ENCODE measurements around the gene SPATA7. TPM values are rescaled to one million over a fixed set of nuclear protein-coding genes. Genes with fewer than 3 reads are reported as not detected.
A peak's percentile ranks its signal among the peaks of the same experiment; 100 is the strongest.

Gene SPATA7
- total and polyA plus RNA-seq, 2 experiments from 2014 or later = 9.8 to 27.9 TPM

GRCh38 chr14:88476214-88476774 is 90.8 kb downstream of the SPATA7 start:
- Histone ChIP-seq H3K79me2 (peaks cover 12% of the 10 kb centered on the region), H3K27me3 (no peaks in the 10 kb centered on the region), H3K36me3 (replicated peaks; ENCODE audit: insufficient read depth, low read depth) (no peaks in the 10 kb centered on the region), H3K4me2 (no peak overlapping the region), H3K27ac (peak overlapping the region; percentile 93), H2AFZ (no peak overlapping the region), H3K4me1 (ENCODE audit: insufficient read depth) (peaks cover 16% of the 10 kb centered on the region), H3K4me3 (no peak overlapping the region), H4K20me1 (ENCODE audit: insufficient read depth, poor library complexity, severe bottlenecking) (no peaks in the 10 kb centered on the region), H3K9me3 (ENCODE audit: low read depth) (no peaks in the 10 kb centered on the region), H3K9me2 (replicated peaks; ENCODE audit: insufficient read depth) (no peaks in the 10 kb centered on the region)
- 76% methylated on average over 7 of the region's 7 CpGs for WGBS (ENCODE audit: low lambda C conversion rate, missing lambda C conversion rate)
- no peak for DNase-seq (ENCODE audit: low spot score)
- TF ChIP-seq, protein P1, sequence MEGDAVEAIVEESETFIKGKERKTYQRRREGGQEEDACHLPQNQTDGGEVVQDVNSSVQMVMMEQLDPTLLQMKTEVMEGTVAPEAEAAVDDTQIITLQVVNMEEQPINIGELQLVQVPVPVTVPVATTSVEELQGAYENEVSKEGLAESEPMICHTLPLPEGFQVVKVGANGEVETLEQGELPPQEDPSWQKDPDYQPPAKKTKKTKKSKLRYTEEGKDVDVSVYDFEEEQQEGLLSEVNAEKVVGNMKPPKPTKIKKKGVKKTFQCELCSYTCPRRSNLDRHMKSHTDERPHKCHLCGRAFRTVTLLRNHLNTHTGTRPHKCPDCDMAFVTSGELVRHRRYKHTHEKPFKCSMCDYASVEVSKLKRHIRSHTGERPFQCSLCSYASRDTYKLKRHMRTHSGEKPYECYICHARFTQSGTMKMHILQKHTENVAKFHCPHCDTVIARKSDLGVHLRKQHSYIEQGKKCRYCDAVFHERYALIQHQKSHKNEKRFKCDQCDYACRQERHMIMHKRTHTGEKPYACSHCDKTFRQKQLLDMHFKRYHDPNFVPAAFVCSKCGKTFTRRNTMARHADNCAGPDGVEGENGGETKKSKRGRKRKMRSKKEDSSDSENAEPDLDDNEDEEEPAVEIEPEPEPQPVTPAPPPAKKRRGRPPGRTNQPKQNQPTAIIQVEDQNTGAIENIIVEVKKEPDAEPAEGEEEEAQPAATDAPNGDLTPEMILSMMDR (IDR thresholded peaks at IDR 0.05; ENCODE audit: poor library complexity) = no peak
- TF ChIP-seq EZH2phosphoT487 (IDR thresholded peaks at IDR 0.05; ENCODE audit: low read depth, severe bottlenecking, unreplicated experiment) (no peak), EZH2 (IDR thresholded peaks at IDR 0.05; ENCODE audit: borderline replicate concordance) (no peak)

DNA sequence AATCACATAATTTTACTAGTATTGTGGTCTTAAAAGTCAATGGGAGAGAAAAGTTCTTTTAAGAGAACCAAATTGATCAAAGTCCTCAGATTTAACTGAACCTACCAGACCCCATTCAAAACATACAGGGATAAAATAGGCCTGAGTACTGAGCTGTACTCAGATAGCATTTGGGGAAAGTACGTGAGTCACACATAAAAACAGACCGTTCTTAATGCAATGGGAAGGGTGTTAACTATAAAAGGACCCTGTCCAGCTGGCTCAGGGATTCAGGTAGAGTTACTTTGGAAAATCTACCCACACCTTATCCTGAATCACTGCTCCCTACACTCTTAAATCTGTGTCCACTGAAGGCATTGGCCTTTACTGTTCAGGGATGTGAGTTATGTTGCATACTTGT is 91.4 kb downstream of the SPATA7 start:
- no peaks in the 10 kb centered on the region for H3K36me3 ChIP-seq (replicated peaks; ENCODE audit: insufficient read depth, low read depth)
- no peaks in the 10 kb centered on the region for H3K9me2 ChIP-seq (replicated peaks; ENCODE audit: insufficient read depth)
- TF ChIP-seq, protein P1 (IDR thresholded peaks at IDR 0.05; ENCODE audit: poor library complexity) = no peak
- TF ChIP-seq EZH2 (IDR thresholded peaks at IDR 0.05; ENCODE audit: borderline replicate concordance) = no peak
- TF ChIP-seq EZH2phosphoT487 (IDR thresholded peaks at IDR 0.05; ENCODE audit: low read depth, severe bottlenecking, unreplicated experiment) = no peak
- no peak for DNase-seq (ENCODE audit: low spot score)
- no peak overlapping the region for H2AFZ ChIP-seq
- WGBS (ENCODE audit: low lambda C conversion rate, missing lambda C conversion rate) = 63% methylated on average over 2 of the region's 2 CpGs
- no peaks in the 10 kb centered on the region for H4K20me1 ChIP-seq (ENCODE audit: insufficient read depth, poor library complexity, severe bottlenecking)
- H3K4me3 ChIP-seq = no peak overlapping the region
- no peaks in the 10 kb centered on the region for H3K27me3 ChIP-seq
- H3K4me1 ChIP-seq (ENCODE audit: insufficient read depth) = peaks cover 16% of the 10 kb centered on the region
- peak overlapping the region; percentile 93 for H3K27ac ChIP-seq
- H3K79me2 ChIP-seq = peaks cover 9% of the 10 kb centered on the region
- H3K4me2 ChIP-seq = no peak overlapping the region
- H3K9me3 ChIP-seq (ENCODE audit: low read depth) = no peaks in the 10 kb centered on the region

GRCh38 chr14:88477513-88478250 is 92.2 kb downstream of the SPATA7 start:
- DNase-seq (ENCODE audit: low spot score) = no peak
- peaks cover 9% of the 10 kb centered on the region for H3K79me2 ChIP-seq
- no peaks in the 10 kb centered on the region for H4K20me1 ChIP-seq (ENCODE audit: insufficient read depth, poor library complexity, severe bottlenecking)
- no peaks in the 10 kb centered on the region for H3K27me3 ChIP-seq
- H3K9me3 ChIP-seq (ENCODE audit: low read depth) = no peaks in the 10 kb centered on the region
- TF ChIP-seq, protein P1 (IDR thresholded peaks at IDR 0.05; ENCODE audit: poor library complexity) = no peak
- TF ChIP-seq EZH2 (IDR thresholded peaks at IDR 0.05; ENCODE audit: borderline replicate concordance) (no peak), EZH2phosphoT487 (IDR thresholded peaks at IDR 0.05; ENCODE audit: low read depth, severe bottlenecking, unreplicated experiment) (no peak)
- H3K36me3 ChIP-seq (replicated peaks; ENCODE audit: insufficient read depth, low read depth) = no peaks in the 10 kb centered on the region
- no peak overlapping the region for H2AFZ ChIP-seq
- H3K4me2 ChIP-seq = no peak overlapping the region
- H3K9me2 ChIP-seq (replicated peaks; ENCODE audit: insufficient read depth) = no peaks in the 10 kb centered on the region
- 95% methylated on average over 6 of the region's 6 CpGs for WGBS (ENCODE audit: low lambda C conversion rate, missing lambda C conversion rate)
- peaks cover 16% of the 10 kb centered on the region for H3K4me1 ChIP-seq (ENCODE audit: insufficient read depth)
- no peak overlapping the region for H3K4me3 ChIP-seq
- no peak overlapping the region for H3K27ac ChIP-seq
